Activated CD8-positive, alpha-beta T cell treated with anti-CD3 and anti-CD28 coated beads for 36 hours (primary cell): ENCODE measurements around the gene PDK2. TPM values are rescaled to one million over a fixed set of nuclear protein-coding genes. Genes with fewer than 3 reads are reported as not detected.

ENCODE experiments used
- ATAC-seq: fragments of 200-7000 bp; cut with Tn5 transposase; one replicate; pipeline ENCODE4 v1.10.0; 2021; ENCODE audit warnings: mild to moderate bottlenecking, moderate library complexity
- CTCF ChIA-PET: fragments of 350-600 bp; sonication (Branson Sonifier 250); formaldehyde crosslinking; loops from one replicate; lab custom pipeline; 2021; ENCODE audit warnings: antibody characterized with exemption; lab: Charles Lee
- POLR2A ChIA-PET: fragments of 350-600 bp; sonication (Branson Sonifier 250); formaldehyde crosslinking; loops from one replicate; lab custom pipeline; 2021; ENCODE audit warnings: antibody characterized with exemption; lab: Charles Lee
- DNase-seq: peaks from one replicate; pipeline ENCODE4 v3.0.0-alpha.2; 2020
- H3K27ac Mint-ChIP-seq: one replicate; pipeline ENCODE4 v1.8.0; 2021; ENCODE audit warnings: mild to moderate bottlenecking, mixed read lengths
- H3K27me3 Mint-ChIP-seq: one replicate; pipeline ENCODE4 v1.8.0; 2021; ENCODE audit warnings: mixed read lengths
- H3K36me3 Mint-ChIP-seq: one replicate; pipeline ENCODE4 v1.8.0; 2021; ENCODE audit warnings: low read depth, mixed read lengths
- H3K4me1 Mint-ChIP-seq: one replicate; pipeline ENCODE4 v1.8.0; 2021; ENCODE audit warnings: low read depth, mixed read lengths
- H3K4me3 Mint-ChIP-seq: one replicate; pipeline ENCODE4 v1.8.0; 2021; ENCODE audit warnings: mild to moderate bottlenecking, moderate library complexity, mixed read lengths
- H3K9me3 Mint-ChIP-seq: one replicate; pipeline ENCODE4 v1.8.0; 2021; ENCODE audit warnings: mixed read lengths
- CTCF ChIP-seq: fragments of 200-600 bp; IDR thresholded peaks from one replicate; pipeline ENCODE4 v1.8.0; 2022; ENCODE audit warnings: antibody characterized with exemption, mild to moderate bottlenecking
- intact Hi-C: fragments of 100-400 bp; cut with micrococcal nuclease; formaldehyde crosslinking; loops from one replicate; pipeline ENCODE4 v1.10.0; 2022
- total RNA-seq, 2 experiments: library from RNA; stranded (reverse); gene quantifications; one replicate each; pipeline ENCODE4 v1.2.3, GENCODE V29; 2021

Gene PDK2
- total RNA-seq, 2 experiments from 2014 or later = 6.0 to 7.7 TPM

- ChIA-PET CTCF (interaction anchor here (0.6 to 3.4 kb wide), 5 partner anchors 8 to 38 kb away, joined by 3 to 23 read pairs (median 12); no protein-coding TSS in a partner anchor), POLR2A (interaction anchor here (1.2 to 3.3 kb wide), 5 partner anchors 14 to 30 kb away, joined by 3 to 9 read pairs (median 4); no protein-coding TSS in a partner anchor)
- H3K27me3 Mint-ChIP-seq = peaks cover 23% of the 10 kb centered on the region
- intact Hi-C loops = no loop called here
- H3K4me1 Mint-ChIP-seq = peaks cover 22% of the 10 kb centered on the region
- no peaks in the 10 kb centered on the region for H3K9me3 Mint-ChIP-seq
- H3K27ac Mint-ChIP-seq = no peak overlapping the region
- ATAC-seq = no peak
- peaks cover 19% of the 10 kb centered on the region for H3K36me3 Mint-ChIP-seq
- H3K4me3 Mint-ChIP-seq = no peak overlapping the region
- DNase-seq = no peak
- no peak for TF ChIP-seq CTCF
Observed at GRCh38 chr17:50132104-50132794, 37.1 kb downstream of the PDK2 start.

- peaks cover 22% of the 10 kb centered on the region for H3K4me1 Mint-ChIP-seq
- no peak overlapping the region for H3K4me3 Mint-ChIP-seq
- H3K27me3 Mint-ChIP-seq = peaks cover 16% of the 10 kb centered on the region
- no peak overlapping the region for H3K27ac Mint-ChIP-seq
- CTCF ChIA-PET = interaction anchor here (0.6 to 3.4 kb wide), 3 partner anchors 29 to 39 kb away, joined by 3 to 17 read pairs (median 3); no protein-coding TSS in a partner anchor
- DNase-seq (no peak), ATAC-seq (no peak)
- POLR2A ChIA-PET = interaction anchor here (1.1 to 3.3 kb wide), 5 partner anchors 13 to 33 kb away, joined by 3 to 9 read pairs (median 4); no protein-coding TSS in a partner anchor
- H3K36me3 Mint-ChIP-seq = peaks cover 28% of the 10 kb centered on the region
- no peaks in the 10 kb centered on the region for H3K9me3 Mint-ChIP-seq
- no peak for TF ChIP-seq CTCF
- intact Hi-C loops = no loop called here
Observed at GRCh38 chr17:50133028-50133768, 38.0 kb downstream of the PDK2 start.

- TF ChIP-seq CTCF = no peak
- intact Hi-C loops = no loop called here
- H3K36me3 Mint-ChIP-seq = peaks cover 33% of the 10 kb centered on the region
- H3K4me1 Mint-ChIP-seq = peaks cover 19% of the 10 kb centered on the region
- POLR2A ChIA-PET = interaction anchor here (1.1 kb wide), 1 partner anchor 33 kb away, joined by 4 read pairs; no protein-coding TSS in a partner anchor
- H3K27ac Mint-ChIP-seq = no peak overlapping the region
- DNase-seq = no peak
- peaks cover 12% of the 10 kb centered on the region for H3K27me3 Mint-ChIP-seq
- no peak overlapping the region for H3K4me3 Mint-ChIP-seq
- no peak for ATAC-seq
- CTCF ChIA-PET = no interaction called here
- H3K9me3 Mint-ChIP-seq = no peaks in the 10 kb centered on the region
Observed at GRCh38 chr17:50133769-50134099, 38.6 kb downstream of the PDK2 start.

- intact Hi-C loops = no loop called here
- Mint-ChIP-seq H3K27me3 (peaks cover 9% of the 10 kb centered on the region), H3K4me3 (no peak overlapping the region), H3K36me3 (peaks cover 37% of the 10 kb centered on the region), H3K4me1 (peaks cover 16% of the 10 kb centered on the region), H3K9me3 (no peaks in the 10 kb centered on the region), H3K27ac (no peak overlapping the region)
- DNase-seq = no peak
- TF ChIP-seq CTCF = no peak
- no peak for ATAC-seq
- POLR2A ChIA-PET = no interaction called here
- CTCF ChIA-PET = interaction anchor here (1.0 kb wide), 1 partner anchor 40 kb away, joined by 3 read pairs; no protein-coding TSS in a partner anchor
Observed at GRCh38 chr17:50134206-50135110, 39.3 kb downstream of the PDK2 start.
